ENCODE measurements around the gene AQP3. TPM values are rescaled to one million over a fixed set of nuclear protein-coding genes. Genes with fewer than 3 reads are reported as not detected.
"Not testable (repeated sequence)": the region's sequence is repeated elsewhere in the genome, so short reads cannot be mapped to it uniquely, and the experiment has no call there.

The AQP3 gene
- total RNA-seq, 2 experiments from 2014 or later: 2.3 to 2.9 TPM

DNA sequence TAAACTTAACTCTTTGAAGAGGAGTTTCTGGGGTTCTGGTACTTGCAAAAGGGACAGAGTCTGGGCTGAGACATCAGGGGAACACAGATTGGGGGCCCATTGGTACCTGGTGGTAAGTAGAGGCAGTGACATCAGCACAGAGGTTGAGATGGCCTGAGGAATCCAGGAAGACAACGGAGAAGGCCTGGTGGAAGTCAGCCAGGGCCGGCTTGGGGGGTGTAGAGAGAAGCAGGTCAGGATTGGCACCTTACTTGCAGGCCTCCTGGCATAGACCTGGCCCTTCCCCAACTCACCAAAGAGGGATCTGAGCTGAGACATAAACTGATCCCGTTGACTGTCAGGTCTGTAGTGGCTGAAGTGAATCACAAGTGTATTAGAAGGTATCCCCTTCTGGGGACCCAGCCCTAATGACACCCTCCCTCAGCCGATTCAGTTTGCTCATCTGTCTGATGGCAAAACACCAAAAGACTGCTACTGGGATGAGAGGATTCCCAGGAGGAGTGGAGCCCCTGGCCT, 20.9 kb upstream of the AQP3 start:
- H3K4me1 Mint-ChIP-seq: peaks cover 17% of the 10 kb centered on the region
- DNase-seq: no peak
- no peaks in the 10 kb centered on the region for H3K27me3 Mint-ChIP-seq
- no peak overlapping the region for H3K27ac Mint-ChIP-seq
- no peak overlapping the region for H3K4me3 Mint-ChIP-seq
- H3K36me3 Mint-ChIP-seq: peaks cover 31% of the 10 kb centered on the region
- H3K9me3 Mint-ChIP-seq: no peaks in the 10 kb centered on the region

DNA sequence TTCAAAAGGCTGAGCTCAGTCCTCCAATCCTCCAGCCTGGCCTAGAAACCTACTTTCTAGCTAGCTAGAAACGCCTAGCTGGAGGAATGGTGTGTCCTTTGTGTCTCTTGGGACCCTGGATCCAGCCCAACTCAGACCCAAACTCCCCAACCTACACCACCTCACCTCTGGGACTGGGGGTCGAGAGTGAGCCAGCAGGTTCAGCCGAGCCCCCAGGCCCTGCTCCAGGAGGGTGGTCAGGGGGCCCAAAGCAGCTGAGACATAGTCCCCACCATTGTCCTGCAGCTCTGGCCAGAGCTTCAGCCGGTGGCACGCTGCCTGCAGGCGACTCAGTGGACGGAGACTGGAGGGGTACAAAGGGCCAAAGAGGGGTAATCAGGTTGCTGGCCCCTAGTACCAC, 20.1 kb upstream of the AQP3 start:
- Mint-ChIP-seq H3K27ac (no peak overlapping the region), H3K9me3 (no peaks in the 10 kb centered on the region)
- no peak for DNase-seq

DNA sequence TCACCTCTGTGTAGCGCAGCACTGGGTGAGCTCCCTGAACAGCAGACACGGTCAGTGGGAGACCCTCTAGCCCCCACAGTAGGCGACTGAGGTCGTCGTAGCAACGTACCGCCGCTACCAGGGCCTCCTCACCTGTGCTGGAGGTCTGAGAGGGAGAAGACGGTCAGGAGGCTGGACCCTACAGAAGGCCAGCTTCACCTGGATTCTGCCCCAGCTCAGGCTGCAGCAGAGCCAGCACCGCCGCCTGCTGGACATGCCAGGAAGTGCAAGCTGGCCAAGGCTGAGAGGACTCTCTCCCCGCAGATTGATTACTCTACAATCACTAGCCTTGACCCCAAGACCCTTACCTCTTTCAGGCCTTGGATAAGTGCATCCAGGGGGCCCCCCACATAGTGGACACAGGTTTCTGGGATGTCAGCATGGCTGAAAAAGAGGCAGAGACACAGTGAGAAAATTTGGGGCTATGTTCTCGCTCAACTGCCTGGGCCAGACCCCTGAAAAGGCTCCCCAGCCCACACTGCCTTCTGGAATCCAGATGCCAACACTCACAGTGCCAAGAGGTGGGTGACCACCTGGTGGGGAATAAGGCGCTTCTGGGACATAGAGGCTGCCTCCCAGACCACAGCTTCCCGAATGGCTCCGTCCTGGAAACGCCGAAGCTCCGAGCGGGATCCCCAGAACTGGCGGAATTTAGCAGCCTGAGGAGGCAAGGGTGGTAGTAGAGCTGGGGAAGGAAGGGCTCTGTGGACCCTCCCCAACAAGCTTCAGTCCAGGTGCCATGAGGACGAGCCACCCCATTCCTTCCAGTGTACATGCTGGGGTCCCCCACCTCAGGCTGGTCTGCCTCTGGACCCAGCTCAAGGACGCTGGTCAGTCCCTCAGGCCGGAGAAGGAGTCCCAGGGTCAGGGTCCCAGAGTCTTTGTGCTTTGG, 19.4 kb upstream of the AQP3 start:
- no peak overlapping the region for H3K4me3 Mint-ChIP-seq
- H3K9me3 Mint-ChIP-seq: no peaks in the 10 kb centered on the region
- H3K27me3 Mint-ChIP-seq: no peaks in the 10 kb centered on the region
- peaks cover 22% of the 10 kb centered on the region for H3K36me3 Mint-ChIP-seq
- no peak overlapping the region for H3K27ac Mint-ChIP-seq
- peak; percentile 72 for DNase-seq
- H3K4me1 Mint-ChIP-seq: peaks cover 10% of the 10 kb centered on the region

More for the DNA sequence above, 20.1 kb upstream of the AQP3 start:
- Mint-ChIP-seq H3K27me3 (no peaks in the 10 kb centered on the region), H3K4me1 (peaks cover 15% of the 10 kb centered on the region), H3K36me3 (peaks cover 29% of the 10 kb centered on the region), H3K4me3 (no peak overlapping the region)

DNA sequence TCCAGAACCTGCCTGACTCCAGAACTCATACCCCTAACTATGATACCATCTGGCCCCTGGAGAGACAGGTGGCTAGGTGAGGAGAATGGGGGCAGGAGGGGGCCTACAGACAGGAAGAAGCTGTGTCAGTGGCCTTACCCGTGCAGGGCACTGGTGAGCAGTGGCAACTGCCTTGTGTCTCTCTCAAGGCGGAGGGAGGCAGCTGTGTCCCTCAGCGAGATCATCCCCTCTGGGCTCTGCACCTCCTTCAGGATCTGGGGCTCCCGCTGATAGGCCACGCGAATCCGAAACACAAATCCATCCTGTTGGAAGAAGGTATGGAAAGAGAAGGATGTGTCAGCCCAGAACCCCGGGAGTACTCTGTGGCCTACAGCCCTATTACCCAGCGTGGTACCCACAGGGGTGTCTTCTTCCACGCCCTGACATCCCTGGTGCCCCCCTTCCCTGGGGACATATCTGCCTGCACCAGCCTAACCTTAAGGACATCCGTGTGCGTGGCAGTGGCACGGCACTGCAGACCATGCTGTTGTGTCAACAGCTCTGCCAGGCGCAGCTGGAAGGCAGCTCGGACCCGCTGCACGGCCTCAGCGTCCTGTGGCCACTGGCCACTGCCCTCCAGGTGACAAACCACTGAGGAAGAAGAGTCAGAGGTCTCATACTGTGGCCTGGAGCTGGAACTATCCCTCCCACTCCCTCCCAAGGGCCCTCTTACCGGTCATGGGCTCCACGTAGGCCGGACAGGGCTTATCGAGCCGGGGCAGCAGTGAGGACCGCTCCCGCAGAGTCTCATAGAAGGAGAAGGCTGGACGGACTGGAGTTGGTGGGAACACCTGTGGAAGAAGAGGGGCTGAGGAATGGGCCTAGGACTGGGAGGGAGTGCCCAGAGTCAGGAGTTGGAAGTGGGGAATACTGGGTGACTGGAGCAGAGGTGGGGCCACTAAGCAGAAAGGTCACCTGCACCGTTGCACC, 18.5 kb upstream of the AQP3 start:
- Mint-ChIP-seq H3K27ac (no peak overlapping the region), H3K36me3 (peaks cover 14% of the 10 kb centered on the region), H3K9me3 (no peaks in the 10 kb centered on the region), H3K4me3 (no peak overlapping the region), H3K4me1 (peaks cover 7% of the 10 kb centered on the region), H3K27me3 (no peaks in the 10 kb centered on the region)
- no peak for DNase-seq

DNA sequence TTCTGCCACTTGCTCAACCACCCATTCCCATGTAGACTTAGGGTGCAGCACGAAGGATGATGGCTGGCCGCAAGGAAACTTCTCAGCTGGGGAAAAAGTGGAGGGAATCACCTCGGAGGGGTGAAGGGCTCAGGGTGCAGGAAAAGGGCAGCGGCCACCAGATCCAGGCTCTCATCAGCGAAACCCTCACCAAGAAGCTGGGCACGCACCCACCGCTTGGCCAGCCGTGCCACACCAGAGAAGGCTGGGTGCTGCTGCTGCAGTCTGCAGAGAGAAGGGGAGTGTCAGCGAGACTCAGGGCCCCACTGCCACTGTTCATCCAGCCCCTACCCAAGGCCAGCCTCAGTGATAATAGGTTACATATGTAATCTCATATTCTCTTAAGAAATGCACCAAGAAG, 17.7 kb upstream of the AQP3 start:
- DNase-seq: no peak
- H3K4me1 Mint-ChIP-seq: peaks cover 4% of the 10 kb centered on the region

DNA sequence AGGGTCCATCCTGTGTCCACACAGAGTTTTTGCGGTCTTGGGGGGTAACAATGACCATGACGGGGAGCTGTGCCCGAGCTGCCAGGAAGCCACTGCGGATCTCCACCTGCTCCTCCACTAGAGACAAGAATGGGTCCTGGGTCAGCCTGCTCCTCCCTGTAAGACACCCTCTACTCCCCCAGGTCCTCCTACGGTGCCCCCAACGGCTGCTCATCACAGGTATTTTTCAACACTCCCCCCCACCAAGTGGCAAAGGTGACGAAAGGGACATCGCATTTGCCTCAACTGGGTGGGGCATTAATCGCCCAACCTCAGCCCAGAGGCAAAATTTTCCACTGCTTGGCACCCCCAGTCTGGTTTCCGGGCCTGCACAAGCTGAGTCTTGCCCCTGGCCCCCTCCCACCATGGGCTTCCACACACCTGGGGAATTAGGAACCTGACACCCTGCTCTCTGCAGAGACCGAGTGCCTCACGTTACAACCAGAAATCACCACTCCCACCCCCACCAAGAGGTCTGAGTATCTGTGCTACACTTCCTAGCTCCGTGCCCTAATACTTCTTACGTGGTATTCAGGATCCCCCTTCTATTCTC, 16.7 kb upstream of the AQP3 start:
- DNase-seq: no peak
- H3K4me3 Mint-ChIP-seq: no peak overlapping the region
- no peaks in the 10 kb centered on the region for H3K9me3 Mint-ChIP-seq
- H3K27me3 Mint-ChIP-seq: no peaks in the 10 kb centered on the region
- H3K27ac Mint-ChIP-seq: no peak overlapping the region
- peaks cover 12% of the 10 kb centered on the region for H3K36me3 Mint-ChIP-seq
- H3K4me1 Mint-ChIP-seq: peaks cover 9% of the 10 kb centered on the region

More for the DNA sequence above, 17.7 kb upstream of the AQP3 start:
- no peak overlapping the region for H3K4me3 Mint-ChIP-seq
- H3K36me3 Mint-ChIP-seq: peaks cover 12% of the 10 kb centered on the region
- no peaks in the 10 kb centered on the region for H3K9me3 Mint-ChIP-seq
- H3K27ac Mint-ChIP-seq: no peak overlapping the region
- H3K27me3 Mint-ChIP-seq: no peaks in the 10 kb centered on the region

DNA sequence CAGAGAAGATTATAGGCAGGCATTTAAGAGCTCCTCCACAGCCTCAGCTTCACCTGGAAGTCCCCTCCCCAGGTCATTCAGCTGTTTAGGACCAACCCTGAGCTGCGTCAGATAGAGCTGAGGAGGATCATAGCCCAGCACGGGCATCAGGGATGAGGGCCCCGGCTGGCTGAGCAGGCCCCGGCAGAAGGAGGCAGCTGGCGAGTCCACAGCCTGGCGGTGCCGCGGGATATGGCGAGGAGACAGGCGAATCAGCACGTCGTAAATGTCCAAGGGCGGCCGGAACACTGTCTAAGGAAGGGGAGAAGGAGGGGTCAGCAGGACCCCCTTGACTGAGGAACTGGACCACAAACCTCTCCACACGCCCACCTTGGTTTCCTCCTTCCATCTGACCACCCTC, 15.8 kb upstream of the AQP3 start:
- no peak for DNase-seq
- H3K36me3 Mint-ChIP-seq: peaks cover 15% of the 10 kb centered on the region
- H3K27me3 Mint-ChIP-seq: no peaks in the 10 kb centered on the region
- H3K27ac Mint-ChIP-seq: no peak overlapping the region
- H3K9me3 Mint-ChIP-seq: no peaks in the 10 kb centered on the region
- peaks cover 19% of the 10 kb centered on the region for H3K4me1 Mint-ChIP-seq
- H3K4me3 Mint-ChIP-seq: no peak overlapping the region

DNA sequence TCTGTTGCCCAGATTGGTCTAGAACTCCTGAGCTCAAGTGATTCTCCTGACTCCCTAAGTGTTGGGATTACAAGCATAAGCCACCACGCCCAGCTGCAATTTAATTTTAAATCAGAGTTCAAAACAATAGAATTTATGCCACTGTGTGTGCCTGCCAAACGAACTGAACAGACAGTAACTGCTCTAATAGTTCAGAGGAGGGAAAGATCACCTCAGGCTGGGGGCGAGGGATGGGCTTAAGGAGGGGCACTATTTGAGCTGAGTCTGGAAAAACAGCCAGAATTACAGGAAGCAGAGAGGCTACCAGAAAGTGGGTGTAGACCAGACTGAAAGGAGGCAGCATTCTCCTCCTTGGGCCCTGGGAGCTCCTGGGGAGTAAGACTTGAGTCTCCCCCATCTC, 14.1 kb upstream of the AQP3 start:
- Mint-ChIP-seq H3K4me1 (peaks cover 31% of the 10 kb centered on the region), H3K36me3 (peaks cover 13% of the 10 kb centered on the region), H3K9me3 (no peaks in the 10 kb centered on the region), H3K27ac (no peak overlapping the region), H3K4me3 (no peak overlapping the region), H3K27me3 (no peaks in the 10 kb centered on the region)
- no peak for DNase-seq

DNA sequence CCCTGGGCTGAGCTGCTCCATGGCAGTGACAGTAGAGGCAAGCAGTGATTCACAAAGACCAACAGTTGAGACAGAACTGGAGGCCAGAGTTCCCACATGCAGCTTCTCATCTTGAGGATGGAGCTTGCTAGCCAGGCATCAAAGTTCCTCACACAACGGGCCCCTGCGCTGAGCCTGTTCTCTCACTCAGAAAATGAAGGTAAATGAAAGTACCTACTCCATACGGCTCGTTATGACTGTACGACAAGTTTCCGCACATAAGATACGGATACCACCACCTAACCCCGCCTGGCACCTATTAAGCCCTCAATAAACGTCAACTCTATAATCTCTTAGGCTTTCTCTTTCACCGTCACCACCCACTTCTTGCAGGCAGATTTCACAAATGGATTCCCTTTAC, 13.5 kb upstream of the AQP3 start:
- H3K4me3 Mint-ChIP-seq: no peak overlapping the region
- peaks cover 38% of the 10 kb centered on the region for H3K4me1 Mint-ChIP-seq
- H3K27me3 Mint-ChIP-seq: no peaks in the 10 kb centered on the region
- DNase-seq: no peak
- no peaks in the 10 kb centered on the region for H3K9me3 Mint-ChIP-seq
- peaks cover 10% of the 10 kb centered on the region for H3K36me3 Mint-ChIP-seq
- H3K27ac Mint-ChIP-seq: peak overlapping the region; percentile 13

DNA sequence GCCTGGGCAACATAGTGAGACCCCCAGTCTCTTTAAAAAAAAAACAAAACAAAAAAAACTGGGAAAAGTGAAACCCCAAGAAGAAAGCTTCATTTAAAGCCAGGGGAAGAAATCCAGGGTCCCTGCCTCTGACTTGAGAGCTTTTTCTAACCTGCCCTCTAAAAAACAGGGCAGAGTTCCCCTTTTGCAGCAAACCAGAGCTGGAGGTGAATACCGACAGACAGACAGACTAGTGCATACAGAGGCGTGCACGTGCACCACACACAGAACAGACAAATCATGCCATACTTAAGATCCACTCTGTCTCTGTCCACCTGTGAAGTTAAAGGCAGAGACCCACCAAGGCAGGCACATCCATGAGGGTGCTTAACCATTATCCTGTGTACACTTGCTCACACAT, 11.7 kb upstream of the AQP3 start:
- no peak for DNase-seq
- no peaks in the 10 kb centered on the region for H3K9me3 Mint-ChIP-seq
- no peak overlapping the region for H3K4me3 Mint-ChIP-seq
- H3K36me3 Mint-ChIP-seq: peaks cover 7% of the 10 kb centered on the region
- no peaks in the 10 kb centered on the region for H3K27me3 Mint-ChIP-seq
- peak overlapping the region; percentile 87 for H3K27ac Mint-ChIP-seq
- peaks cover 48% of the 10 kb centered on the region for H3K4me1 Mint-ChIP-seq

DNA sequence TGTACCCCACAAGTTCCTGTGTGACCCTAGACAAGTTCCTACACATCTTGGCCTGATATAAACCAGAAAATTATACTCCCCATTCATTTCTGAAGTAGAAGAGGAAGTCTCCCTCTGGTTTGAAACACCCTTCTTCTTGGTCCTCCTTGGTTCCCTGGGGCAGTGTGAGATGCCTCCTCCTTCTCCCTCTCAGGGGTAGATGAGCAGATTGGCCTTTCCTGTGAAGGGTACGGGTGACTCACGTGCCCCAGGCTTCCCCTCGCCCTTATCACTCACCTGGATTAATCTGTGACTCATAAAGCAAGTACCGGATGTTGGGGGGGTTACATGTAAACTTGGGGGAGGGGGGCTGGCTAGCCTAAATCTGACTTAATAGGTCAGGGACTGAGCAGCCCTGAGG, 11.1 kb upstream of the AQP3 start:
- H3K4me3 Mint-ChIP-seq: peak overlapping the region; percentile 44
- no peaks in the 10 kb centered on the region for H3K9me3 Mint-ChIP-seq
- peaks cover 55% of the 10 kb centered on the region for H3K4me1 Mint-ChIP-seq
- H3K36me3 Mint-ChIP-seq: peaks cover 5% of the 10 kb centered on the region
- DNase-seq: peak; percentile 59
- H3K27me3 Mint-ChIP-seq: no peaks in the 10 kb centered on the region
- H3K27ac Mint-ChIP-seq: peak overlapping the region; percentile 87

DNA sequence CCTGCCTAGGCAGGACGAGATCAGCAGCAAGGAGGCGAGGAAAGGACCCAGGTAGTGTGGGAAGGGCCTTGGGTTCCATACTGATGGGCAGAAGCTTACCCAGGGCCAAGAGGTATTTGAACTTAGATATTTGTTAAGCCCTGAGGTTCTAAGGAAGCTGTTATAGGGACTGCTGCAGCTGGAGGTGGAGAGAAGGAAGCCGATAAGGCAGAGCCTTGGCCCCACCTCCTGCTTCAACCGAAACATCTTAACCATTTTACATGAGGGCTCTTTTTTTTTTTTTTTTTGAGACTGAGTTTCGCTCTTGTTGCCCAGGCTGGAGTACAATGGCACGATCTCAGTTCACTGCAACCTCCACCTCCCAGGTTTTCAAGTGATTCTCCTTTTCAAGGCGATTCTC, 8.6 kb upstream of the AQP3 start:
- no peaks in the 10 kb centered on the region for H3K9me3 Mint-ChIP-seq
- peaks cover 5% of the 10 kb centered on the region for H3K36me3 Mint-ChIP-seq
- no peak for DNase-seq
- H3K4me1 Mint-ChIP-seq: peaks cover 65% of the 10 kb centered on the region
- H3K27ac Mint-ChIP-seq: peak overlapping the region; percentile 49
- peak overlapping the region; percentile 34 for H3K4me3 Mint-ChIP-seq
- no peaks in the 10 kb centered on the region for H3K27me3 Mint-ChIP-seq

DNA sequence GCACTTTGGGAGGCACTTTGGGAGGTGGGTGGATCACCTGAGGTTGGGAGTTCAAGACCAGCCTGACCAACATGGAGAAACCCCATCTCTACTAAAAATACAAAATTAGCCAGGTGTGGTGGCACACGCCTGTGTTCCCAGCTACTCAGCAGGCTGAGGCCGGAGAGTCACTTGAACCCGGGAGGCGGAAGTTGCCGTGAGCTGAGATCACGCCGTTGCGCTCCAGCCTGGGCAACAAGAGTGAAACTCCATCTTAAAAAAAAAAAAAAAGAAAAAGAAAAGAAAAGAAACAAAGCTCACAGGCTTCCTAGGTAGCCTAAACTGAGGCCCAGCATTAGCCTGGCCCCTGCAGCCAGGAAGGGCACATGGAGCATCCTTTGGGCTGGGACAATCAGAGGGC, 8.1 kb upstream of the AQP3 start:
- H3K4me1 Mint-ChIP-seq: peaks cover 65% of the 10 kb centered on the region
- H3K4me3 Mint-ChIP-seq: peak overlapping the region; percentile 34
- H3K36me3 Mint-ChIP-seq, H3K9me3 Mint-ChIP-seq, H3K27me3 Mint-ChIP-seq, H3K27ac Mint-ChIP-seq, DNase-seq: not testable (repeated sequence)

DNA sequence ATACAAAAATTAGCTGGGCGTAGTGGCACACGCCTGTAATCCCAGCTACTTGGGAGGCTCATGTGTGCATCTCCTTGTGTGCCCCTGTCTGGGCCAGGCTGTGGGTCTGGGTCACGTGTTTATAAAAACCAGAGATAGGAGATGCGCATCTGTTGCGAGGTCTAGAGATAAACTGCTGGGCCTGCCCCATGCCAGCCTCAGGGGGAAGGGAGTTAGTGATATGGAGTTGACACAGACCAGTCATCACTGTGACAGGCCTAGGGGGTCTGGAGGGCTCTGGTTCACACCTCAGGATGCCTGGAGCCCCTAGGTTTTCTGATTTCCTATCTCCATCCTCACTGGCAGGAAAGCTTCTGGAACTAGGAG, 7.3 kb upstream of the AQP3 start:
- not testable (repeated sequence) for H3K27me3 Mint-ChIP-seq, H3K36me3 Mint-ChIP-seq, DNase-seq, H3K9me3 Mint-ChIP-seq
- Mint-ChIP-seq H3K27ac (peak overlapping the region; percentile 76), H3K4me1 (peaks cover 65% of the 10 kb centered on the region), H3K4me3 (peak overlapping the region; percentile 25)

Data from activated naive CD8-positive, alpha-beta T cell treated with anti-CD3 and anti-CD28 coated beads for 36 hours (primary cell).